Measurements from ENCODE around the gene ASH1L. TPM values are rescaled to one million over a fixed set of nuclear protein-coding genes. Genes with fewer than 3 reads are reported as not detected.

The ASH1L gene
- total and polyA plus RNA-seq, 9 of the 15 experiments (the other 6 are each of a cell fraction or from before 2014, with no cell fraction given): 2.0 to 23.3 (median 14.6) TPM

DNA sequence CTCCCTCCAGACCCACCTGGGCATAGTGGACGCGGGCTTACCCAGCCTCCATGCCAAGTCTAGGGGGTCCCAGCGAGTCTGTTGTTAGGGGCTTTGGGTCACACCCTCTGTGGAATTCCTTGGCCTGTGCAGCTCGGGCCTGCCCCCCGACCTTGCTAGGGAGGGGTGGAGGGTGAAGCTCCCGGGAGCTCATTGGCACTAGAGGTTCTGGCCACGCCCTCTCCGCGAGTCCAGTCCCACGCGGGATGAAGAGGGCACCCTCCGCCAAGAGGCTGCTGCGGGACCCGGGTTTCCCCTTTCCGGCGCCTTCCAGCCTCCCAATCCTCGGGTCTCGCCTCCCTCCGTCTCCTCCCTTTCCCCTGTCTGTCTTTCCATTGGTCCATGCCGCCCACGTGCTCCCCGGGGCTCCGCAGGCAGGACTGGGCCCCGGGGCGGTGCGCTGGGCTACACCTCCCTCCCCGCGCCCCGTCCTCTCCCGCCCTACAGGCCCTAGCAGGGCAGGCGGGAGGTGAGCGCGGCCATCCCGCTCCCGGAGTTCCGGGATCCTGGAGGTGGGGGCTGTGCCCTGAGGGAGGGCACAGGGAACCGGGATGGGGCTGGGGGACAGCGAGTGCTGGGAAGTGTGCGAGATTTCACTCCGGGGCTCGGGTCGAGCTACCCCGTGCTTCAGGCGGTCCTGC is 238.4 kb downstream of the ASH1L start (continued):
- TF ChIP-seq HNRNPLL (IDR thresholded peaks at IDR 0.05; ENCODE audit: low read depth, low read length, poor library complexity, severe bottlenecking) (no peak), NR2C2 (CRISPR knock-in tag; IDR thresholded peaks at IDR 0.05) (peak; percentile 56; the same call in 1 of the 2 replicates), NR2C2 (tag; IDR thresholded peaks at IDR 0.05) (no peak; the same call in 1 of the 2 replicates), ARID1B (IDR thresholded peaks at IDR 0.05) (peak; percentile 19; the same call in 1 of the 2 replicates), BCL6 (CRISPR knock-in tag; IDR thresholded peaks at IDR 0.05) (no peak), CBX2 (IDR thresholded peaks at IDR 0.05; ENCODE audit: insufficient read depth, low read length, poor library complexity, severe bottlenecking) (no peak), KLF16 (IDR thresholded peaks at IDR 0.05) (no peak), FIP1L1 (IDR thresholded peaks at IDR 0.05; ENCODE audit: low read depth, low read length, poor library complexity, severe bottlenecking) (peak; percentile 50), POLR2B (IDR thresholded peaks at IDR 0.05; ENCODE audit: low read depth, partially characterized antibody) (peak; percentile 64), MTF1 (CRISPR knock-in tag; IDR thresholded peaks at IDR 0.05; ENCODE audit: borderline replicate concordance) (no peak), ASH1L (IDR thresholded peaks at IDR 0.05; ENCODE audit: borderline replicate concordance, low read depth, partially characterized antibody) (no peak), HEY1 (CRISPR knock-in tag; IDR thresholded peaks at IDR 0.05; ENCODE audit: borderline replicate concordance) (no peak), PRPF4 (IDR thresholded peaks at IDR 0.05; ENCODE audit: insufficient read depth, low read depth, low read length, poor library complexity, severe bottlenecking) (no peak), XRCC5 (IDR thresholded peaks at IDR 0.05; ENCODE audit: low read depth, low read length) (no peak), TRIM28 (IDR thresholded peaks at IDR 0.05) (no peak; the same call in 1 of the 2 replicates), RAD21 (CRISPR knock-in tag; conservative IDR thresholded peaks at IDR 0.05 in 1 of 2, IDR thresholded peaks at IDR 0.05 in 1 of 2) (no peak)
- TF ChIP-seq, protein P1, sequence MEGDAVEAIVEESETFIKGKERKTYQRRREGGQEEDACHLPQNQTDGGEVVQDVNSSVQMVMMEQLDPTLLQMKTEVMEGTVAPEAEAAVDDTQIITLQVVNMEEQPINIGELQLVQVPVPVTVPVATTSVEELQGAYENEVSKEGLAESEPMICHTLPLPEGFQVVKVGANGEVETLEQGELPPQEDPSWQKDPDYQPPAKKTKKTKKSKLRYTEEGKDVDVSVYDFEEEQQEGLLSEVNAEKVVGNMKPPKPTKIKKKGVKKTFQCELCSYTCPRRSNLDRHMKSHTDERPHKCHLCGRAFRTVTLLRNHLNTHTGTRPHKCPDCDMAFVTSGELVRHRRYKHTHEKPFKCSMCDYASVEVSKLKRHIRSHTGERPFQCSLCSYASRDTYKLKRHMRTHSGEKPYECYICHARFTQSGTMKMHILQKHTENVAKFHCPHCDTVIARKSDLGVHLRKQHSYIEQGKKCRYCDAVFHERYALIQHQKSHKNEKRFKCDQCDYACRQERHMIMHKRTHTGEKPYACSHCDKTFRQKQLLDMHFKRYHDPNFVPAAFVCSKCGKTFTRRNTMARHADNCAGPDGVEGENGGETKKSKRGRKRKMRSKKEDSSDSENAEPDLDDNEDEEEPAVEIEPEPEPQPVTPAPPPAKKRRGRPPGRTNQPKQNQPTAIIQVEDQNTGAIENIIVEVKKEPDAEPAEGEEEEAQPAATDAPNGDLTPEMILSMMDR (IDR thresholded peaks at IDR 0.05 in 2 of 3, conservative IDR thresholded peaks at IDR 0.05 in 1 of 3; ENCODE audit: insufficient read depth in 2 of 3, low read depth in 1 of 3, low read length in 3 of 3): no peak
- TF ChIP-seq, protein P2, sequence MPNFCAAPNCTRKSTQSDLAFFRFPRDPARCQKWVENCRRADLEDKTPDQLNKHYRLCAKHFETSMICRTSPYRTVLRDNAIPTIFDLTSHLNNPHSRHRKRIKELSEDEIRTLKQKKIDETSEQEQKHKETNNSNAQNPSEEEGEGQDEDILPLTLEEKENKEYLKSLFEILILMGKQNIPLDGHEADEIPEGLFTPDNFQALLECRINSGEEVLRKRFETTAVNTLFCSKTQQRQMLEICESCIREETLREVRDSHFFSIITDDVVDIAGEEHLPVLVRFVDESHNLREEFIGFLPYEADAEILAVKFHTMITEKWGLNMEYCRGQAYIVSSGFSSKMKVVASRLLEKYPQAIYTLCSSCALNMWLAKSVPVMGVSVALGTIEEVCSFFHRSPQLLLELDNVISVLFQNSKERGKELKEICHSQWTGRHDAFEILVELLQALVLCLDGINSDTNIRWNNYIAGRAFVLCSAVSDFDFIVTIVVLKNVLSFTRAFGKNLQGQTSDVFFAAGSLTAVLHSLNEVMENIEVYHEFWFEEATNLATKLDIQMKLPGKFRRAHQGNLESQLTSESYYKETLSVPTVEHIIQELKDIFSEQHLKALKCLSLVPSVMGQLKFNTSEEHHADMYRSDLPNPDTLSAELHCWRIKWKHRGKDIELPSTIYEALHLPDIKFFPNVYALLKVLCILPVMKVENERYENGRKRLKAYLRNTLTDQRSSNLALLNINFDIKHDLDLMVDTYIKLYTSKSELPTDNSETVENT (CRISPR knock-in tag; IDR thresholded peaks at IDR 0.05): peak; percentile 72
- TF ChIP-seq, protein P3, sequence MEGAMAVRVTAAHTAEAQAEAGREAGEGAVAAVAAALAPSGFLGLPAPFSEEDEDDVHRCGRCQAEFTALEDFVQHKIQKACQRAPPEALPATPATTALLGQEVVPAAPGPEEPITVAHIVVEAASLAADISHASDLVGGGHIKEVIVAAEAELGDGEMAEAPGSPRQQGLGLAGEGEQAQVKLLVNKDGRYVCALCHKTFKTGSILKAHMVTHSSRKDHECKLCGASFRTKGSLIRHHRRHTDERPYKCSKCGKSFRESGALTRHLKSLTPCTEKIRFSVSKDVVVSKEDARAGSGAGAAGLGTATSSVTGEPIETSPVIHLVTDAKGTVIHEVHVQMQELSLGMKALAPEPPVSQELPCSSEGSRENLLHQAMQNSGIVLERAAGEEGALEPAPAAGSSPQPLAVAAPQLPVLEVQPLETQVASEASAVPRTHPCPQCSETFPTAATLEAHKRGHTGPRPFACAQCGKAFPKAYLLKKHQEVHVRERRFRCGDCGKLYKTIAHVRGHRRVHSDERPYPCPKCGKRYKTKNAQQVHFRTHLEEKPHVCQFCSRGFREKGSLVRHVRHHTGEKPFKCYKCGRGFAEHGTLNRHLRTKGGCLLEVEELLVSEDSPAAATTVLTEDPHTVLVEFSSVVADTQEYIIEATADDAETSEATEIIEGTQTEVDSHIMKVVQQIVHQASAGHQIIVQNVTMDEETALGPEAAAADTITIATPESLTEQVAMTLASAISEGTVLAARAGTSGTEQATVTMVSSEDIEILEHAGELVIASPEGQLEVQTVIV (CRISPR knock-in tag; IDR thresholded peaks at IDR 0.05; ENCODE audit: borderline replicate concordance): no peak
